GM21825 (cell line): ENCODE data around the gene ETFBKMT.
"Not testable (repeated sequence)": the region's sequence is repeated elsewhere in the genome, so short reads cannot be mapped to it uniquely, and the experiment has no call there.

Experiments
- ATAC-seq: cut with Tn5 transposase; IDR thresholded peaks from one replicate; pipeline ENCODE4 v1.9.1; 2021; ENCODE audit warnings: mild to moderate bottlenecking, moderate library complexity; ENCODE audit not compliant: unreplicated experiment

ETFBKMT gene

GRCh38 chr12:31716998-31717397 is 57.5 kb downstream of the ETFBKMT start:
- not testable (repeated sequence) for ATAC-seq

- not testable (repeated sequence) for ATAC-seq
Measured at GRCh38 chr12:31718542-31719198, 59.2 kb downstream of the ETFBKMT start.

- no peak for ATAC-seq
Measured at GRCh38 chr12:31722580-31722979, 63.1 kb downstream of the ETFBKMT start.
